Endothelial cell of umbilical vein (primary cell): ENCODE results near the gene SART1. TPM values are rescaled to one million over a fixed set of nuclear protein-coding genes. Genes with fewer than 3 reads are reported as not detected.

ENCODE experiments used
- BruUV-seq: library from RNA; stranded (reverse); fragments of 400-500 nt; replicated peaks from 2 replicates; lab custom pipeline; 2021; lab: Mats Ljungman, UMichigan
- CTCF ChIA-PET: fragments of 300-600, 350-600 bp; sonication (Branson Sonifier 250); formaldehyde crosslinking; loops from one replicate; lab custom pipeline; 2021; ENCODE audit warnings: antibody characterized with exemption, inconsistent platforms; lab: Charles Lee
- POLR2A ChIA-PET: fragments of 300-600, 350-600 bp; sonication (Branson Sonifier 250); formaldehyde crosslinking; loops from one replicate; lab custom pipeline; 2021; ENCODE audit warnings: antibody characterized with exemption, inconsistent platforms; lab: Charles Lee
- DNase-seq: peaks from one replicate; pipeline ENCODE4 v3.0.0-alpha.2; 2011; ENCODE audit warnings: low read depth, low spot score
- FAIRE-seq: peaks from 2 replicates; lab custom pipeline; 2011; peaks lifted over from hg19 to GRCh38; lab: Jason Lieb, UNC
- H2AFZ ChIP-seq: 2 replicates; pipeline ENCODE4 v1.6.0; 2012; ENCODE audit warnings: low read depth, low read length, control low read depth, inconsistent platforms
- H3K27ac ChIP-seq: 2 replicates; pipeline ENCODE4 v1.5.1; 2011; ENCODE audit warnings: low read depth, mild to moderate bottlenecking, control low read depth, low read length, moderate library complexity; ENCODE audit not compliant: insufficient read depth
- H3K27me3 ChIP-seq, 2 experiments: 2 replicates each; pipeline versions ENCODE4 v1.6.0 to v1.6.1; 2011; ENCODE audit warnings: low read length in 2 of 2, mixed read lengths in 1 of 2; ENCODE audit not compliant: control insufficient read depth in 2 of 2, insufficient read depth in 2 of 2
- H3K36me3 ChIP-seq, 2 experiments: 2 replicates in 1 of 2; 3 replicates in 1 of 2; pipeline ENCODE4 v1.5.1; 2011; ENCODE audit warnings: low read length in 2 of 2, mild to moderate bottlenecking in 1 of 2, moderate library complexity in 1 of 2; ENCODE audit not compliant: control insufficient read depth in 2 of 2, insufficient read depth in 2 of 2; ENCODE audit errors: extremely low read depth in 1 of 2
- H3K4me1 ChIP-seq: 3 replicates; pipeline ENCODE4 v1.5.1; 2011; ENCODE audit warnings: mild to moderate bottlenecking, low read length; ENCODE audit not compliant: control insufficient read depth, insufficient read depth; ENCODE audit errors: extremely low read depth
- H3K4me2 ChIP-seq: 2 replicates; pipeline ENCODE4 v1.6.1; 2011; ENCODE audit warnings: low read length, control low read depth, mixed read lengths; ENCODE audit not compliant: insufficient read depth
- H3K4me3 ChIP-seq, 3 experiments: fragments of 200-600 bp in 1 of 3; sonication (generic), shearing (Covaris generic) in 1 of 3; replicated peaks in 1 of 3; 2 replicates each; pipeline ENCODE4 v1.5.1; 2011 to 2016; ENCODE audit warnings: control low read depth in 3 of 3, low read length in 3 of 3, mild to moderate bottlenecking in 2 of 3, inconsistent platforms in 1 of 3, low read depth in 1 of 3, moderate library complexity in 1 of 3; ENCODE audit not compliant: insufficient read depth in 1 of 3
- H3K79me2 ChIP-seq: 2 replicates; pipeline ENCODE4 v1.6.0; 2012; ENCODE audit warnings: low read length, inconsistent platforms; ENCODE audit not compliant: control insufficient read depth, insufficient read depth
- H3K9ac ChIP-seq: replicated peaks from 2 replicates; pipeline ENCODE3; 2011; ENCODE audit warnings: low read length, control low read depth; ENCODE audit not compliant: insufficient read depth; ENCODE audit errors: extremely low read depth
- H3K9me1 ChIP-seq: replicated peaks from 3 replicates; pipeline ENCODE4 v1.6.0; 2011; ENCODE audit warnings: mild to moderate bottlenecking, low read length; ENCODE audit not compliant: control insufficient read depth, insufficient read depth; ENCODE audit errors: extremely low read depth
- H3K9me3 ChIP-seq: replicated peaks from 2 replicates; pipeline ENCODE4 v1.5.1; 2012; ENCODE audit warnings: low read length, inconsistent platforms; ENCODE audit not compliant: control insufficient read depth, insufficient read depth
- H4K20me1 ChIP-seq: replicated peaks from 2 replicates; pipeline ENCODE3; 2011; ENCODE audit warnings: mild to moderate bottlenecking, low read length; ENCODE audit not compliant: control insufficient read depth, insufficient read depth; ENCODE audit errors: extremely low read depth
- CTCF ChIP-seq, 2 donors: IDR thresholded peaks; 1 replicate in 1 of 2; 2 replicates in 1 of 2; pipeline ENCODE4 v1.5.1; 2011; ENCODE audit warnings: low read length in 2 of 2, mild to moderate bottlenecking in 2 of 2, moderate library complexity in 2 of 2, control low read depth in 1 of 2, inconsistent platforms in 1 of 2, low read depth in 1 of 2; ENCODE audit not compliant: insufficient read depth in 1 of 2; ENCODE audit errors: extremely low read depth in 1 of 2
- EZH2 ChIP-seq: IDR thresholded peaks from 2 replicates; pipeline ENCODE4 v1.6.1; 2012; ENCODE audit warnings: borderline replicate concordance, low read depth, mild to moderate bottlenecking, moderate library complexity, low read length, inconsistent platforms; ENCODE audit not compliant: severe bottlenecking
- FOS ChIP-seq: IDR thresholded peaks from 2 replicates; pipeline ENCODE4 v1.6.1; 2011; ENCODE audit warnings: mild to moderate bottlenecking, low read length, moderate library complexity, borderline replicate concordance; ENCODE audit not compliant: insufficient read depth
- GATA2 ChIP-seq: IDR thresholded peaks from 2 replicates; pipeline ENCODE4 v1.7.0; 2011; ENCODE audit warnings: low read depth, mild to moderate bottlenecking, moderate library complexity, mixed read lengths, low read length; ENCODE audit not compliant: insufficient read length, insufficient read depth
- JUN ChIP-seq: IDR thresholded peaks from 2 replicates; pipeline ENCODE4 v1.6.1; 2011; ENCODE audit warnings: borderline replicate concordance, low read depth; ENCODE audit not compliant: insufficient read length, insufficient read depth
- MAX ChIP-seq: IDR thresholded peaks from 2 replicates; pipeline ENCODE4 v1.6.1; 2011; ENCODE audit not compliant: insufficient read depth, insufficient read length
- MYC ChIP-seq: IDR thresholded peaks from one replicate; pipeline ENCODE4 v1.6.1; 2011; ENCODE audit warnings: mild to moderate bottlenecking, low read depth, low read length
- POLR2A ChIP-seq: IDR thresholded peaks from 2 replicates; pipeline ENCODE4 v1.6.1; 2012; ENCODE audit warnings: low read depth, mild to moderate bottlenecking, control low read depth, low read length
- POLR2AphosphoS5 ChIP-seq: IDR thresholded peaks from 2 replicates; pipeline ENCODE4 v1.6.1; 2012; ENCODE audit warnings: low read depth, mild to moderate bottlenecking, control low read depth, low read length, moderate library complexity; ENCODE audit not compliant: insufficient read depth
- dilution Hi-C: fragments of 300-500 bp; cut with MboI; formaldehyde crosslinking; loops from one replicate; pipeline ENCODE4 v1.15.0; 2019; ENCODE audit warnings: low sequenced_read_pairs; ENCODE audit not compliant: extremely low pct_ligation_motif_present
- intact Hi-C: fragments of 100-400 bp; cut with micrococcal nuclease; formaldehyde crosslinking; loops from one replicate; pipeline ENCODE4 v1.10.0; 2022
- polyA plus RNA-seq, 4 experiments: library from polyadenylated mRNA; depleted of rRNA in 3 of 4; stranded (reverse) in 3 of 4; unstranded in 1 of 4; fragments of >200 nt; gene quantifications; 2 replicates each; pipeline versions ENCODE4 v1.2.1 to v1.2.3, GENCODE V29; 2011 to 2012; ENCODE audit warnings: missing spikeins in 1 of 4
- total RNA-seq: library from RNA; stranded (reverse); gene quantifications from 2 replicates; pipeline ENCODE4 v1.2.3, GENCODE V29; 2021

SART1 gene
- total and polyA plus RNA-seq, 2 donors (not counting 3 experiments of a cell fraction or from before 2014, with no cell fraction given) = 21.8 to 62.7 TPM

GRCh38 chr11:66012946-66013761, 51.6 kb downstream of the SART1 start:
- no peak overlapping the region for H3K4me2 ChIP-seq
- no peaks in the 10 kb centered on the region for H4K20me1 ChIP-seq
- no peak overlapping the region for H3K9ac ChIP-seq
- no peak for FAIRE-seq
- intact Hi-C loops (no loop called here), dilution Hi-C loops (no loop called here)
- DNase-seq = no peak
- no peak overlapping the region for H3K27ac ChIP-seq
- no peaks in the 10 kb centered on the region for H3K36me3 ChIP-seq
- ChIA-PET POLR2A (no interaction called here), CTCF (interaction anchor here (0.9 to 3.2 kb wide), 3 partner anchors 9 to 32 kb away, joined by 3 to 16 read pairs (median 10); partner anchors contain the start of genes BANF1 and EIF1AD)
- BruUV-seq = no TSS peak
- H3K4me3 ChIP-seq = no peak overlapping the region
- no peaks in the 10 kb centered on the region for H3K9me1 ChIP-seq
- H2AFZ ChIP-seq = no peak overlapping the region
- H3K9me3 ChIP-seq = no peaks in the 10 kb centered on the region
- no peak for TF ChIP-seq MYC
- no peak for TF ChIP-seq GATA2
- no peak for TF ChIP-seq POLR2AphosphoS5
- TF ChIP-seq CTCF (IDR thresholded peaks at IDR 0.05; ENCODE audit: extremely low read depth in 1 of 2, insufficient read depth in 1 of 2, low read depth in 1 of 2, low read length in 2 of 2) = no peak
- no peak for TF ChIP-seq POLR2A
- TF ChIP-seq FOS = no peak
- no peak for TF ChIP-seq EZH2
- no peak for TF ChIP-seq JUN
- no peak for TF ChIP-seq MAX
- no peaks in the 10 kb centered on the region for H3K79me2 ChIP-seq
- peaks cover 21% of the 10 kb centered on the region for H3K4me1 ChIP-seq
- H3K27me3 ChIP-seq = peaks cover 2% of the 10 kb centered on the region in 2 experiments
